ENCODE results near the gene FMN1.

FMN1 gene

DNA sequence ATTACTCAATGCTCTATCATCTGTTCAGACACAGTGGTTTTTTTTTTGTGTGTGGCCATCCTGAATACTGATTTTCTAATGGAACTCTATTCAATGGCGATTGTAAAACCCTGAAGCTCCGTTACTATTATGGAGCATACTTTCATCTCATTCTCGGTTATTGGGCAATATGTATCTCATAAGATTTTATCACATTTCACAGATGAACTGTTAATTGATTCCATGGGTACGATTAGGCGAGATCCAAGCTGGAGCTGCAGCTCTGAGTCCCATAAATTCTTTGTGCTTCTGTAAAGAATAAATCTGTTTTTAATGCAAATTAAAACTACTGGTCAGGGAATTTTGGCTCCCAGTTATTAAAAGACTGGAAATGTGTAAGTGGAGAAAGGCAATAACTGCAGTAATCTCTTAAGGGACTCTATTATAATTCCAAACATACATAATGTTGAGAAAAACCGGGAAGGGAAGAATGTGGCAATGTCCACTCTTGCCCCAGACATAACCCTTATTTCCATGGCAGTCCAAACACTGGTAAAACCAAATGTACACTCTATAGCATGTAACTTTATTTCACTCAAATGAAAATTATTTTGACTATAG lies 394.5 kb downstream of the FMN1 start:
- no peak for DNase-seq (ENCODE audit: low read depth in 2 of 3, low spot score in 2 of 3)

DNA sequence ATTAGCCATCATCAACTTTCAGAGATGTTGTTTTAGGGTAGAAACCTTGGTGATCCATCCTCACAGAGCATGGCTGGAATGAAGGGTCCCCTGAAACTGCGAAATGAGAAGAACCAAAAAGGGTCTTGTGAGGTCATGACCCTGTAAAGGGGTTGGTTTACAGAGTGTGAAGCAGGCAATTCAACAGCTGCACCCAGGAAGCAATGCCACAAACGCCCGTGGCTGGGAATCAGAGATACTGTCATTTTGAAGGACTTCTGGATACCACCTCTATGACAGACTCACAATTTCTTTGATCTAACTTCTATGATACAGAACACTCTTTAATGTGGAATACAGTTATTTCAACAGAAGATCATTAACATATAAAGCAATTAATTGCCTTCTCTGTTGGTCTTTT lies 397.7 kb downstream of the FMN1 start:
- no peak for DNase-seq (ENCODE audit: low read depth in 2 of 3, low spot score in 2 of 3)

DNA sequence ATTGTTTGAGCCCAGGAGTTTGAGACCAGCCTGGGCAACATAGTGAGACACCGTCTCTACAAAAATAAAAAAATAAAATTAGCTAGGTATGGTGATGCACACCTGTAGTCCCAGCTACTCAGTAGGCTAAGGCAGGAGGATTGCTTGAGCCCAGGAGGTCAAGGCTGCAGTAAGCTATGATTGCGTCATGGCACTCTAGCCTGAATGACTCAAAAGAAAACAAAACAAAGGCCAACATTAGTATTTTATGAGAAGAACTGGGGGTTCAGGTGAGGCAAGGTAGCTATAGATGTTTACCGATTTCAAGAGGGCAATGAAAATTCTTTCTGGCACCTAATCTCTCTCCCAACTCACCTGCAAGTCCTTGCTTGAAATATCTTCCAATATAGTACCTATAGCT lies 399.5 kb downstream of the FMN1 start:
- DNase-seq (ENCODE audit: low read depth in 2 of 3, low spot score in 2 of 3): no peak

DNA sequence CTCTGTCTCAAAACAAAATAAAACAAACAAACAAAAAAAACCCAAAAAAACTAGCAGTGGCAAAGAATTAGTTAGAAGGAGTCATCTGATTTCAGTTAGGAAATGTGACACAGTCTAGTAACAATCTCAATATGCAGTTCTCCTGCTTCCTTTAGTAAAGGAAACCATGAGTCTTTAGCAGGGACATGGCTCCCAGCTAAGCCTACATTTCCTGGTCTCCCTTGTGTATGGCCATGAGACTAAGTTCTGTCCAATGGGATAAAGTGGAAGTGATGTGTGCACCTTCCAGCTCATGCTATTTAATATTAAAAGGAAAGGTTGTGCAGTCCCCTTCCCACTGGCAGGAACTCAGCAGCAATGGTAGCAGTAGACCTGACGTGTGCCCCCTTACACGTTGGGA lies 402.1 kb downstream of the FMN1 start:
- no peak for DNase-seq (ENCODE audit: low read depth in 2 of 3, low spot score in 2 of 3)

DNA sequence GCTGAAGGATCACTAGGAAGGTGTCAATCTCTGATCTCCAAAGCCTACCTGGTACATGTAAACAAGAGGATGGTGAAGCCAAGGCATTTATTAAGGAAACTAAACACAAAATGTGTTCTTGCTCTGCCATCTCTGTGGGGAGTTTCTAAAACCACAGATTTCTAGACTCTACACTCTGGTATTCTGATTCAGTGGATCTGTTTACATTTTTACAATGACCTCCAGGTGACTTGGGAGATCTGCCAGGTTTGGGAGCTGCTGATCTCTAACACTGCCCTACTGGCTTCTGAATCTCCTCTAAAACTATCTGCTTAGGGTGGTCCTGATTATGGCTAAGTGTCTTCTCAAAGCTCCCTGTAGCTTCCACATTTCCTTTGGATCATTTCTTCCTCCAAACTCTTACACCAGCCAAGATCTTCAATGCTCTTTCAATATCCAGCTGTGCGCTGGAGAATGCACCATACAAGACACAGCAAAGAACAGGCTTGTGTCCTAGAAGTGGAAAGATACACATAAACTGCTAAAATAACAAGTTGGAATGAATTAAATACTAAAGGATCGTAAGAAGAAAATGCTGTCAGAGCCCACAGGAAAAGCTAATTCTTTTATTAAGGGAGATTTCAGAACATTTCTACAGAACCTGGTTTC lies 404.0 kb downstream of the FMN1 start:
- no peak for DNase-seq (ENCODE audit: low read depth in 2 of 3, low spot score in 2 of 3)

DNA sequence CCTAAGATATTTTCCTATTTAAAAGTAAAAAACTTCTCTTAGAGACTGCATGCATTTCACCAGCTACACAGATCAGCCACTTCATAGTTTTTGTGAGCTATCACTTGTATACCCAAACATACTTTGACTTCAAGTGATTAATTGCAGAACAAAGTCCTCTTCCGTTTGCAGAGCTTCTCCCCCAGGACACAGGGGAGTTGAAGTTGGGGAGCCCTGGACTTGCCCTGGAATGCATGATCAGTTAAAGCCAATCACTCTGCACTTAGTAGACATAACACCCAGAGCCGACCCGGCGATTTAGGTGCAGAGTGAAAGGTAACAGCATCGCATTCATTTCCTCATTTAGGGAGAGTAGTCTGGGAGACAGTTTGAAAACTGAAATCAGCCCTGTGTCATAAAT lies 406.6 kb downstream of the FMN1 start:
- no peak for DNase-seq (ENCODE audit: low read depth in 2 of 3, low spot score in 2 of 3)

DNA sequence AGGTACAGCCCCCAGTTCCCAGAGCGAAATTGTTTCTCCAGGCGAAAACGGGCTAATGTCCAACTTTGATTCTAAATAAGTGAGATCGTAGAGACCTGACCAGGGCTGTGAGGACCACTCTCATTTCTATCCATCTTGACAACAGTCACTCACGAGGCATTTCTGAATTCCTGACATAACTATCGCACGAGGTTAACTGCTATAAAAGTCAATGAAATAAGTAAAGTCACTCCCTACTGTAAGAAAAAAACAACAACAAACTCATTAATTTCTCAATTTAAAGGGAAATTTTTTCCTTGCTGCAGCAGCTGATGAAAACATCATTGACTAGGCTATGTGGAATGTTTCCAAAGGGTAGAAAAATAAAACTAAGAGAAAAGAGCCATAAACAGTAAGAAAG lies 407.6 kb downstream of the FMN1 start:
- DNase-seq (ENCODE audit: low read depth in 2 of 3, low spot score in 2 of 3): no peak

DNA sequence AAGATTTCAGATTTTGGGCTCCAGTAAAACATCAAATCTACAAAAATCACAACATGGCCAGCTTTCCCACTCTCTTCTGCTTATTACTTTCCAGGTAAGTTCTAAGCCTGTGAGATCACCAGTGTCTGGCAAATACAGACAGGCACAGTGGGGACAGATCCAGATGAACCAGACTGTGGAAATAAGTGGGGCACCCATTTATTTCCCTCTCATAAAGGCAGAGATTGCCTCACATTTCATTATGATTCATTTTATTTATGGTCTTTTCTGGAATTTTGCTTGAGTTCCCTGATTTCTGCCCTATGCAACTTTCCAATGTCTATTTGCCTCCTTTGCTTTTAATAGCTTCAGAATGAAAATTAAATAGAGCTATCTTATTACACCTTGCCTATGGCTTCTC lies 409.9 kb downstream of the FMN1 start:
- no peak for DNase-seq (ENCODE audit: low read depth in 2 of 3, low spot score in 2 of 3)

DNA sequence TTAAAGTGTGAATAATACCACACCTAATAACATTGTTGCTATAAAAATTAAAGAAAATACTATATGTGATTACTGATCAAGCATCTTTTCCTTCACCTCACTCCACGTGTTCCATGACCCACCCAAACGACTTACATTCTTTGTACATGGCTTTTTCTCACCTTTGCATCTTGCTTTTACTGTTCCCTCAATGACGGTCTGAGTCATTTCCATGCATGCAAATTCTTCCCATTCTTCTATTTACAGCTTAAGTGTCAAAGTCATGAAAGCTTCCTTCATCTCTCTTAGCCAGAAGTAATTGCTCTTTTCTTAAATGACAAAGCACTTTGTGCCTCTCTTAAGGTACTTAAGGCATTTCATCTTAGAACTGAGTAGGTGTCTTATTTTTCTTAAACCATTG lies 412.7 kb downstream of the FMN1 start:
- no peak for DNase-seq (ENCODE audit: low read depth in 2 of 3, low spot score in 2 of 3)

DNA sequence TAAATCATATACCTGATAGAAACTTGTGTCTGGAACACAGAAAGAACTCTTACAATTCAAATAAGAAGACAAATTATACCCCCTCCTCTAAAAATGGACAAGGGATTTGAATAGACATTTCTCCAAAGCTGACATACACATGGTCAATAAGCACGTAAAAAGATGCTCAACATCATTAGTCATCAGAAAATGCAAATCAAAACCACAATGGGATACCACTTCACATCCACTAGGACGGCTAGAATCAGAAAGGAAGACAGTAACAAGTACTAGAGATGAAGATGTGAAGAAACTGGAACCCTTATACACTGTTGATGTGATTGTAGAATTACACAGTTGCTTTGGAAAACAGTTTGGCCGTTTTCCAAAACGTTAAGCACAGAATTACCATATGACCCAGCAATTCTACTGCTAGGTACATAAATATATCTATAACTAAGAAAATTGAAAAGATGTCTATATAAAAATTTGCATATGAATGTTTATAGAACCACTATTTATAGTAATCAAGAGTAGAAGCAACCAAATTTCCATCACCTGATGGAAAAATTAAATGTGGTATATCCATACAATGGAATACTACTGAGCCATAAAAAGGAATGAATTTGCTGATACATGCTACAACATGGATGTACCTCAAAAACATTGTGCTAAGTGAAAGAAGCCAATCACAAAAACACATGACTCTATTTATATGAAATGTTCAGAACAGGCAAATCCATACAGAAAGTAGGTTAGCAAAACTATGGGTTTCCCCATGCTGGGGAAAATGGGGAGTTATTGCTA lies 415.9 kb downstream of the FMN1 start:
- DNase-seq (ENCODE audit: low read depth in 2 of 3, low spot score in 2 of 3): no peak

DNA sequence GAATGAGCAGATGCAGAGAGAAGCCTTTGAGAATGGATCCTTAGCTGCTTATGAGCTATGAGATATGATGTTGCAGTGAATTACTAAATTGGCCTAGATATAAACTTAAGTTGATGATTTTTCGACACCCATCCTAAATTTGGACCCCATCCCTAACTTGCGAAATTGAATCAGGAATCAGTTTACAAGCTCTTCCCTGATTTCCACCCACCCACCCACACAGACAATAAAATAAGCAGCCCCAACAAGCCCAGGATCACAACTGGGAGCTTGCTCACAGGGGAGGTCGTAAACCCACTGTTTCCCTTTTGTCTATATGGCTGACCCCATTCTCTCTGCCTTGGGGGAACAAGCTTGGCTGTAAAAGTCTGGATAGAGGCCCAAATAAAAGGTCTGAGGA lies 419.4 kb downstream of the FMN1 start:
- DNase-seq (ENCODE audit: low read depth in 2 of 3, low spot score in 2 of 3): no peak

DNA sequence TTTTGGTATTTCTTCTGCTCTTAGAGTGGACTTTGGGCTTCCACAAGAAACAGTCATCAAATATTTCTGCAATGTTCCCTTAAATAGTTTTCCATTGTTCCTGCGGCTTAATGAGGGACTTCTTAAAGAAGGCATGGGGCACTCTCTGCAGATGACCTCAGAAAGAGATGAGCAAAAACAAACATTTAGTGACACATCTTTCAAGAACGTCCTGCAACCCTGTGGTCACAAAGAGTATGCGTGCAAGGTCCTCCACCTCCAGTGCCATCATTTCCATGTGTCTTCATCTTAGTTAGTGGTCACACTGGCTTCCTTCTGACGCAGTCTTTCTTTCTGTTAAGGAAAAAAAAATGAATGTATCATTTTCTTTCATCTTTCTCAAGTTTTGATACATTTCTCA lies 420.5 kb downstream of the FMN1 start:
- DNase-seq (ENCODE audit: low read depth in 2 of 3, low spot score in 2 of 3): no peak

DNA sequence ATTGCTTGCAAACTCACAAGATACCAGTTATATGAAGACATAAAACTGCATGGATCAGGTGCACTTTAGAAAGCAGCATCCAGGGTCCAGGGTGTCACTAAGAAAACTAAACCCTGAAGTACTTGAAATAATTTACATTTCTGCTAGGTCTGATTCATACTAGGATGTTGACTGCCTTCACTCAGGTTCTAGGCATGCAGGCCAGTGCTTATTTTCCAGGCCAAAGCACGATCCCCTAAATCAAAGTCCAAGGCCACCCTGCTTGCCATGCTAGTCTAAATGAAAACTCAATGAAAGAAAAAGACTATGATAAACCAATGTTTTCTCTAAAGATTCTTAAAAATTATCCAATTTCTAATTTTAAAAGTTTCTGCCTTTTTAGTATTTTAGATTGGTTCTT lies 427.3 kb downstream of the FMN1 start:
- DNase-seq (ENCODE audit: low read depth in 2 of 3, low spot score in 2 of 3): no peak

DNA sequence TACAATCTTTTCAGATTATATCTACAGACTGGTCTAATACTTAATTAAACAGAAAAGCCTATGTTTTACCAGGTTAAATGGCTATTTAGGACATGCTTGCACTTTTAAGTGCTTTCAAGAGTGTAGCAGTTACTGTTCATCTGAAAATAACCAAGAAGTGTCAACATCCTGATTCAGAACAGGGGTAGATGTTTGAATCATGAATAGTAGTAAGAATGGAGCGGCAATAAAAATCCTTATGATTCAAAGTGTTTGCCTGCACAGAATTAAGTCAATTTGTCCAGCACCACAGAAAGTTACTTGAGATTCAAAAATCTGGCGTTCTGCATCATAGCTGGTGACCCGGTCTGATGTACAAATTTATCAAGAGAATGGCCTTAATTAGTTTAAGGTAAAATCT lies 428.4 kb downstream of the FMN1 start:
- no peak for DNase-seq (ENCODE audit: low read depth in 2 of 3, low spot score in 2 of 3)

DNA sequence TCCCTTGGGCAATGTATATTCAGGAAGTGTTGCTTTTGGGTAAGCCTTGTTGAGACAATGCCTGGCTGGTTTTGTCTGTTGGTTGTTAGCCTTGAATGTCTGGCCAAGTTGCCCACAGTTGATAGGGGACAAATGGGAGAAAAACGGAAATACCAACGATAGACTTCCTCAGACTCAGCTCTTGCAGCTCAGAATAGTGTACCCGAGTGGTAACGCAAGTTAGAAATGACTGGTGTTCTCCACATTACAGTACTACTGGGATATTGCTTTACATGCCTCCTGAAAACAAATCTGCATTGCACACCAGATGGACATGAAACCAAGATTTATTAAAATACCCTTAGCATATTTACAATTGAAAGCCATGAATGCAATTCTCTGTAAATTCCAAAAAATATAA lies 429.3 kb downstream of the FMN1 start:
- no peak for DNase-seq (ENCODE audit: low read depth in 2 of 3, low spot score in 2 of 3)

DNA sequence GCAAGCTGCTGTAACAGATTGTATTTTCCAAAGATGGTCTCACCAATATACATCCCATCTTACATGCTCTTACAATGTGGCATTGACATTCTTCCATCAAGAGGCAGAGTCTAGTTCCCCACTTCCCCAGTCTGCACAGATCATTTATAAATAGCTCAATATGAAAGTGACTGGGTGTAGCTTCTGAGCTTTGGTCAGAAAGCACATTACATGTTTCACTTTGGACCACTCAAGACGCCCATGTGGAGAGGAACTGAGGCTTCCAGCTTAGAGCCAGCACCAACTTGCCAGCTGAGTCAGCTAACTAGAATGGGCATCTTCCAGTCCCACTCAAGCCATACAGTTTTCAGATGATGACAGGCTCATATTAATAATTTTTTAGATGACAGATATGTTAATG lies 431.2 kb downstream of the FMN1 start:
- DNase-seq (ENCODE audit: low read depth in 2 of 3, low spot score in 2 of 3): no peak

DNA sequence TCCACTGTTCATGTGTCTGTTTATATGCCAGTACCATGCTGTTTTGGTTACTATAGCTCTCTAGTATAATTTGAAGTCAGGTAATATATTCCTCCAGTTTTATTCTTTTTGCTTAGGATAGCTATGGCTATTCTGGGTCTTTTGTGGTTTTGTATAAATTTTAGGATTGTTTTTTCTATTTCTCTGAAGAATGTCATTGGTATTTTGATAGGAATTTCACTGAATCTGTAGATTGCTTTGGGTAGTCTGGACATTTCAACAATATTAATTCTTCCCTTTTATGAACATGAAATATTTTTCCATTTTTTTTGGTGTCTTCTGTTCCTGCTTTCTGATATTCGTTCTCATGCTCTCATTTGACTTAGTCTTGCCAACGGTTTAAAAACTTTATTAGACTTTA lies 437.1 kb downstream of the FMN1 start:
- DNase-seq (ENCODE audit: low read depth in 2 of 3, low spot score in 2 of 3): no peak

DNA sequence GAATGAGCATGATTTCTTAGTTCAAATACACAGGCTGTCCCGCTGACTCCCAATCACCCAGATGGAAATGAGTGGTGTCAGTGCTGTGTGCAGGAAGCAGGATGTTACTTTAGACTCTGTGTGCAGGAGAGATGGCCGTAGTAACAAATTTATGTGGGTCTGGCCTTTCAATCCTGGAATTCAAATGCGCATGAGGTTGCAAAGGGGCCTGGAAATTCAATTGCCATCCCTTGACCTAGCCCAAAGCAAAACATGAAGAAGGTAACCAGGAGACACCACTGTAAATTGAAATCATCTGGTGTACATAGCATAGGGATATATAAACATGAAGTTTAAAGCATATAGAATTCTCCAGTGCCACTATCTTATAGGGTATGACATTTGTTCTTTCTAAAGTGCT lies 443.5 kb downstream of the FMN1 start:
- DNase-seq (ENCODE audit: low read depth in 2 of 3, low spot score in 2 of 3): no peak

DNA sequence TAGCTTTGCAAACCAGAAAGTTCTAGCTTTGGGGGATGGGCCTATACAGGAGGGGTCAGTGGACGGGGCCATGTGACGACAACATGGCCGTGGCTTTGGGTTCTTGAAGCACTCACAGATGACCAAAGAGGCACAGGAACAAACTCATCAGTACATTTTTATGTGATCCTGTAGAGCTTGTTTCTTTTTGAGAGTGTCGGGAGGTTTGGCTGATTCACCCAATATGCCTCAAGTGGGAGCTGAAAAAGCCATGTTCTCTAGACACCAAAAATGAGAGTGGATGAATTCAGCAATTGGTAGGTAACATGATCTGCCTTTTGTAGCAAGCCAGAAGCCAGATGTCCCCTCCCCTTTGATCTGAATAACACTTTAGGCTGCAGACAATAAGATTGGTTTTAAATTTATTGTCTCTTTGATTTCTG lies 446.6 kb downstream of the FMN1 start:
- DNase-seq (ENCODE audit: low read depth in 2 of 3, low spot score in 2 of 3): no peak

DNA sequence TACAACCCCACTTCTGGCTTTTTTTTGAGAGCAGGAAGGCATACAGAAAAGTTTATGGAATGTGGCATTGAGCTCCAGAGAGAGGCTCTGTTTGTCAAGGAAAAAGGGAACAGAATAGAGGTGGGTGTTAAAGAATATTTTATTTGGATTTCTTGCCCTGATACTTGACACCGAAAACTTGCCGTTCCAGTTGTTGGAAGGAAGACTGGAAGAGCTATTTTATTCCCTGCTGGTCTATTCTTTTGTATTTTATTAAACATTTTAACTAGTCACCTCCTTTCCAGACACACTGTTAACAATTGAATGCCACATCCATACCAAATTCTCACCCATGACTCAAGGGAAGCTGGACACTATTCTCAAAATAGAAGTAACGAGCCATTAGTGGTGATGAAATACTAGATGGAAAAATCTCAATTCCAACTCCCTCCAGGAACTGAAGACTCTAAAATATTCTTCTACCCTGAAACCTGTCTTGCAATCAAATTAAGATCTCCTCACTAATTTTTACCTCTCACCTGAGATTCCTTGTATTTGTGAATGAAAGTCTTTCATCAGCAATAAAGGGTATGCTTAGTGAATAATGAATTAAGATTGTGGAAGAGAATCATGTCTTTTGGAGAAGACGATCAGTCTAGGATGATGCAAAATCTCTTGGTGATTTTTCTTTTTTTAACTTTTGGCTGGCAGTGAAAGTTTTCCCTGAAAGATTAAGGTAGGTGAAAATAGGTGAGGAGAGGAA lies 448.2 kb downstream of the FMN1 start:
- DNase-seq (ENCODE audit: low read depth in 2 of 3, low spot score in 2 of 3): no peak

DNA sequence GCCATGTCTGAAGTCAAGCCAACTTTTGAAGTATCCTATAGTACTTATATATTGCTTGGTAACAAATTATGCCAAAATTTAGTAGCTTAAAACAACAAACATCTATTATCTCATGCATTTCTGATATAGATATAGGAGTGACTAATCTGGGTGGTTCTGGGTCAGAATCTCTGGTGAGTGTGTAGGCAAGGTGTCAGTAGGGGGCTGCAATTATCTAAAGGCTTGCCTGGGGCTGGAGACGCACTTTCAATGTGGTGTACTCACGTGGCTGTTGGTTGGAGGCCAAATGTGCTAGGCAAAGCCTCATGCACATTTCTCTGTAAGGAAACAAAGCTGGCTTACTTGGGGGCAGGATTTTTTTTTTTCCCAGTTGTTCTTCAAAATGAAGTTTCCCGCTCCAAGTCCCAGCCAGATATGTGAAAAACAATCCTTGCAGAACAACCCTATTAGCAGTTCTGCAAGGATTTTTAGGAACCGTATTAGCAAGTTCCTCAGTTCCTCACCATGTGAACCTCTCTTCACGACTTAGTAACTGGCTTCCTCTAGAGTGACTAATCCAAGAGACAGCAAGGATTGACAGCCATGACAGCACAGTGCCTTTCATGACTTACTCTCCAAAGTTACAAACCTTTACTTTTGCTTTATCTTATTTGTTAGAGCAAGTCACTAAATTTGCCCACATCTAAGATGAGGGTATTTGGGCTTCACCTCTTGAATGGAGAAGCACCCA lies 450.9 kb downstream of the FMN1 start:
- no peak for DNase-seq (ENCODE audit: low read depth in 2 of 3, low spot score in 2 of 3)

Data from activated CD8-positive, alpha-beta memory T cell treated with anti-CD3 and anti-CD28 coated beads for 48 hours (primary cell).